Fibroblast of skin of right quadriceps (primary cell): Measurements from ENCODE around the gene COX10.
A peak's percentile ranks its signal among the peaks of the same experiment; 100 is the strongest.
"Not testable (repeated sequence)": the region's sequence is repeated elsewhere in the genome, so short reads cannot be mapped to it uniquely, and the experiment has no call there.

Source experiments
- DNase-seq: peaks from one replicate; pipeline ENCODE4 v3.0.0-alpha.2; 2013

Gene COX10

GRCh38 chr17:14186443-14186842, 117.1 kb downstream of the COX10 start:
- DNase-seq, result not testable (repeated sequence)

- not testable (repeated sequence) for DNase-seq
Measured at GRCh38 chr17:14190774-14191173, 121.5 kb downstream of the COX10 start.

GRCh38 chr17:14191469-14191868, 122.2 kb downstream of the COX10 start:
- DNase-seq, result not testable (repeated sequence)

DNA sequence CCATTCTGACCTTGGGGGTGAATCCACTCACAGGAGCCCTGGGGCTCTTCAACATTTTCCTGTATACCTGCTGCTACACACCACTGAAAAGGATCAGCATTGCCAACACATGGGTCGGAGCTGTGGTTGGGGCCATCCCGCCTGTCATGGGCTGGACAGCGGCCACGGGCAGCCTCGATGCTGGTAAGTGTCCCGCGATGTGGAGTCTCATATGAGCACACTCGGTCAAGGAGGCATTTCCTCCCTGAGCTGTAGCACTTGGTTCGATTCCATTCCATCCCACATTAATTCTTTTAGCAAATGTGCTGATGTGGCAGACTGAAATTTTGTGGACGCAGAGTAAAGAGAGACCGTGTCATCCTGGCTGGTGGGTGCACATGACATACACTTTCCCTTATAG, 122.7 kb downstream of the COX10 start:
- DNase-seq, result not testable (repeated sequence)

GRCh38 chr17:14192636-14193344, 123.5 kb downstream of the COX10 start:
- not testable (repeated sequence) for DNase-seq

DNA sequence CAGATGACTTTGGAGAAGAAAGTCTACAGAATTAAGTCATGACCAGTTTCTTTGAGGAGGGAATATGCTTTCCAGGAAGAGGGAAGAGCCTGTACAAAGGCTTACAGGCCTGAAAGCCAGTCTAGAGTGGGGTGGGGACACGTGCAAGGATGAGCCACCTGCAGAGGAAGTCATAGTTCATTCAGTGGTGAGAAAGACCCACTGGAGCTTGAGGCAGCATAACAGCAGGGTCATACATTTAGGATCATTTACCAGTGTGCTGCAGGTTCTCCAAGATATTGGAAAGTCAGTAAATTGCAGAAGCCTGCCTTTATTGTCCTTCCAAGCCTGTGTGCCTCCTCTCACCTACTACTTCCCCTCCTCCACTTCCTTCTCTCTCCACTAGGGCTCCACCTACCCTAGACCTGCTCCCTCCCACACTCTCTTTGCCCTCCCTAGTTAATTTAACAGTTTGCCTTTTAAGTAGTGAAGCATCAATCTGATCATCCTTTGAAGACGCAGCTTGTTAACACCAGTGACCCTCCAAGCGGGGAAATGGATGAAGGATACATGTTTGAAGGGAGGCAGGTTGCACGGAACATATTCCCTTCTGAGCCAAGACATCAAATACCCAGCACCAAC, 127.2 kb downstream of the COX10 start:
- no peak for DNase-seq

- no peak for DNase-seq
Measured at GRCh38 chr17:14197057-14197456, 127.8 kb downstream of the COX10 start.

DNA sequence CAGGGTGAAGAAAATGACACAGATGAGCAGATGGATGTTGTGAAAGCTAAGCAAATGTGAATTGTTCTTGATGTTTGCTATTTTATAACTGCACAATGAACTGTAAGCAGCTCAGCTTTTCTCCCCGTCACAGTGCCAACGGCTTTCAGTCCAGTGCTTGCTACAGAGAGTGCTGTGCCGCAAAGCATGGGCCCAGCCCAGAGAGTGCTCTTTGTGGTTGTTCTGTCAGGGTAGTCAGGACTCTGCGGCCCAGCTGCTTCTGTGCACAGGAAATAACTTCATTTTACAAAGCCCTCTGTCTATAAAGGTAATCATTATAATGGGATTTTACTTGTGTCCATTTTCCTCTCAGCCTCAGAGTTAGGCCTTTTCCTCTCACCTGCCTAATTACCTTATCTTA, 128.3 kb downstream of the COX10 start:
- no peak for DNase-seq

GRCh38 chr17:14198013-14198412, 128.7 kb downstream of the COX10 start:
- no peak for DNase-seq

DNA sequence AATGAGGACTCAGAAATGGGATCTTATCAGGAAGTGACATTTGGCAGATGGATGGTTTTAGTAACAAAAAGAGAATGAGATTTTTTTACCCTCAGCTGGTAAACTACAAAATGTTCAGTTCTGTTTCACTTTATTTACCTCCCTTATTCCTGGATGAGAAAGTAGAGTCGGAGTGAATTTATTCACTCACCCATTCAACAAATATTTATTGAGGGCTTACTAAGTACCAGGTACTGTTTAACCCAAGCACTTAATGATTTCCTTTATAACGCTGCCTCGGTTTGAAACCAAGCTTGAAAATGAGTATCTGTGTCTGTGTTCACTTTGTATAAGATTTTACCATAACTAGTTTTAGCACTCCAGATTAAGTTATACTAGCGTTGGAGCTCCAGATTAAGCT, 129.3 kb downstream of the COX10 start:
- no peak for DNase-seq

DNA sequence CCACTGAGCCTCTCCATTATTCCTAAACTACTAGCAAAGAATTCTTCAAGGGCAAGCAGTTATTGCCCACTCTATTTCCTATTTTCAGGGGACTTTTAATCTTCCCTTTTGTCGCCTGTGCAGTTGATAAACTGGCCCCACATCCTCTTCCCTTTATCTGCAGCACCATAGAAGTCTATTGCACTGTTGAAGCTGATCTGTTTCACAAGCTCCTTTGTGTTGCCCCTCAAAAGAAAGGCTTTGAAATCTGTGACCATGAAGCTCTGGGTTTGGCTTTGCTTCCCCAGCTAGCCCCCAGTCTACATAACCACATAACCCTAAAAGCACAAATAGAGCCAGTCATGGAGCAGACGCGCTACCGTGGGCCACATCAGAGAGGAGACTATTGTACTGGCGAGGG, 130.3 kb downstream of the COX10 start:
- DNase-seq, result no peak

GRCh38 chr17:14200354-14200753, 131.1 kb downstream of the COX10 start:
- no peak for DNase-seq

- peak; percentile 9 for DNase-seq
Measured at GRCh38 chr17:14201021-14201987, 132.0 kb downstream of the COX10 start.

GRCh38 chr17:14201988-14202380, 132.7 kb downstream of the COX10 start:
- no peak for DNase-seq

- no peak for DNase-seq
Measured at GRCh38 chr17:14202388-14203166, 133.3 kb downstream of the COX10 start.

DNA sequence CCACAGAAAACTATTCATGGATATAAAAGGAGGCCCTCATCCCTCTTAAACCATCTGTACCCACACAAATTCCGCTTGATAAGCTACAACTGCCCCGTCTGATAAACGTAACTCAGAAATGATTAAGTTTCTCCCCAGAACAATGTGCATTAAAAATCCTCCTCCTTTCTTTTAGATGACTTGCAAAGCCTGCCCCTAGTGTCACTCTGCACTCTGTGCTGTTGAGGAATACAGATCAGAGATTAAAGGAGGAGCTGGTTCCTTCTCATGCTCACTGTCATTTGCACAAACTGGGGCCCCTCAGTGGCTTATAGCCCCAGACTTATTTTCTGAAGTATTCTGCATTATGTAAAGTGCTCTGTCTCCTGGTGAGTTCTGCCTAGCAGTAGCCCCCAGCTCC, 134.1 kb downstream of the COX10 start:
- no peak for DNase-seq

DNA sequence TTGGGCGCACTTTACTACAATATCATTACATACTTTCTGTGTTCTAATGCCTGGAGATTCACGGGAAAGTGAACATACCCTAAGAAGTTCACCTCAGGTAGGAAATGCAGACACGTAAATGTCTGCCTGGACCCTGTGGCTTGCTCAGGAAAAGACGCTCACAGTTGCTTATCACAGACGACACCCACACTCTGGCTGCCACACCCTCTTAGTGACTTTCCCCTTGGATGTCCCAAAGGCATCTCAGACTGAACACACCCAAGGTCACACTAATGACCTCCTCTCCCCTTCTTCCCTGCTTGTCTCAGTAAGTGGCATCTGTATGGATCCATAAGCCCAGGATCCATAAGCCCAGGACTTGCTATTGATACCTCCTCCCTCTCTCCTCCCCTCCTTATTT, 134.8 kb downstream of the COX10 start:
- DNase-seq, result no peak

GRCh38 chr17:14204546-14204945, 135.2 kb downstream of the COX10 start:
- no peak for DNase-seq

GRCh38 chr17:14205380-14205779, 136.1 kb downstream of the COX10 start:
- DNase-seq, result no peak

GRCh38 chr17:14205992-14206461, 136.7 kb downstream of the COX10 start:
- no peak for DNase-seq

GRCh38 chr17:14206891-14207290, 137.6 kb downstream of the COX10 start:
- DNase-seq, result no peak

- DNase-seq, result no peak
Measured at GRCh38 chr17:14207791-14208190, 138.5 kb downstream of the COX10 start.

DNA sequence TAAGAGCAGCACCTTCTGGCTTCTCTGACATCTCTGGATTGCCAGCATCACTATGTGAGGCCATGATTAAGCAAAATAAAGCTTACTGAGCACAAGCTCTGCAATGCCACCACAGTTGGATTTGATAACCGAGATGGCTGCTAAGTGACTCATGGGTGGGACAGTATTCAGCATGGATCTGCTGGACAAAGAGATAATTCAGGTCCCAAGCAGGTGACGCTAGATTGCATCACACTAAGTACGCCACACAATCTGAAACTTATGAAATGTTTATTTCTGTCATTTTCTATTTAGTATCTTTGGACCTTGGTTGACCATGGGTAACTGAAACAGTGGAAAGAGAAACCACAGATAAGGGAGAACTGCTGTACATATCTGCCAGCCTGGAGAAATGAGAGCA, 139.9 kb downstream of the COX10 start:
- DNase-seq, result no peak
